ENCODE data around the gene HDAC6.
"Not testable (repeated sequence)": the region's sequence is repeated elsewhere in the genome, so short reads cannot be mapped to it uniquely, and the experiment has no call there.

HDAC6 gene

GRCh38 chrX:48789366-48790220, 12.3 kb upstream of the HDAC6 start:
- DNase-seq (ENCODE audit: low read depth): no peak

GRCh38 chrX:48790477-48790876, 11.4 kb upstream of the HDAC6 start:
- no peak for DNase-seq (ENCODE audit: low read depth)

GRCh38 chrX:48791063-48791820, 10.6 kb upstream of the HDAC6 start:
- no peak for DNase-seq (ENCODE audit: low read depth)

DNA sequence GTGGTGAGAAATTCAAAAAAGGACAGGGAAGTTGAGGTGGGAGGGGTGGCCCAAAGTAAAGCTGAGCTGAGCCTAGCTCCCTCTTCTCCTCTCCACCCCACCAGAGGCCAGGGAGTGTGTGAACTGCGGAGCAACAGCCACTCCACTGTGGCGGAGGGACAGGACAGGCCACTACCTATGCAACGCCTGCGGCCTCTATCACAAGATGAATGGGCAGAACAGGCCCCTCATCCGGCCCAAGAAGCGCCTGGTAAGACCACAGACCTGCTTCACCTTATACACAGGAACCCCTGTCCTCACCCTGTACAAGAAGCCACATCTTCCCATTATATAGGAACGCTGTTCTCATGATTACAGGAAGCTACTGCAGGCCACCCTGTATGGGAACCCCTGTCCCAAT, 9.6 kb upstream of the HDAC6 start:
- no peak for DNase-seq (ENCODE audit: low read depth)

DNA sequence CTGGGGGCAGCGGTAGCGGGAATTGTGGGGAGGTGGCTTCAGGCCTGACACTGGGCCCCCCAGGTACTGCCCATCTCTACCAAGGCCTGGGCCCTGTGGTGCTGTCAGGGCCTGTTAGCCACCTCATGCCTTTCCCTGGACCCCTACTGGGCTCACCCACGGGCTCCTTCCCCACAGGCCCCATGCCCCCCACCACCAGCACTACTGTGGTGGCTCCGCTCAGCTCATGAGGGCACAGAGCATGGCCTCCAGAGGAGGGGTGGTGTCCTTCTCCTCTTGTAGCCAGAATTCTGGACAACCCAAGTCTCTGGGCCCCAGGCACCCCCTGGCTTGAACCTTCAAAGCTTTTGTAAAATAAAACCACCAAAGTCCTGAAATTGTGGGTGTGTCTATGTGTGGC, 7.9 kb upstream of the HDAC6 start:
- DNase-seq (ENCODE audit: low read depth): no peak

DNA sequence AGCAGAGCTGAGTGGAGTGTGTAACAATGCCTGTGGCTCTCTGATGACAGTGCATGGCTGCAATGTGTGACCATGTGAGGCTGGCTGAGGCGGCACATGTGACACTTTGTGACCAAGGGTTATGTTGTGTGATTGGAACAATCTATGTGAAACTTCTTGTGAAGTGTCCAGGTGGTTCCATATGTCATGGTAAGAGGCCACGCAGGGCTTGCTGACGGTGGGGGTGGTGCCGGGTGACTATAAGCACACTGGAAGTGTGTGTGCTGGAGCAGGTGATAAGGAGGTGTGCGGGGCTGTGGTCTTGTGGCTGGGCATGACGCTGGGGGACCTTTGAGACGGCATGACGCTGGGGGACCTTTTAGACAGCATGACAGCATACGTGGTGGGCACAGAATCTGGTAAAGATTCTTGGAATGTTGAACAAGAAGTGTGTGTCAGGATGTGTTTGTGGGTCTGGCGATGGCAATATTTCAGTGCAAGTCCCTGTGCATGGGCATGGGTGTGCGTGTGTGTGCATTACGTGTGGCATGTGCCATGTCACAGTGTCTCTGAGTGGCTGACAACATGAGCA, 7.4 kb upstream of the HDAC6 start:
- no peak for DNase-seq (ENCODE audit: low read depth)

GRCh38 chrX:48794911-48795515, 6.9 kb upstream of the HDAC6 start:
- no peak for DNase-seq (ENCODE audit: low read depth)

DNA sequence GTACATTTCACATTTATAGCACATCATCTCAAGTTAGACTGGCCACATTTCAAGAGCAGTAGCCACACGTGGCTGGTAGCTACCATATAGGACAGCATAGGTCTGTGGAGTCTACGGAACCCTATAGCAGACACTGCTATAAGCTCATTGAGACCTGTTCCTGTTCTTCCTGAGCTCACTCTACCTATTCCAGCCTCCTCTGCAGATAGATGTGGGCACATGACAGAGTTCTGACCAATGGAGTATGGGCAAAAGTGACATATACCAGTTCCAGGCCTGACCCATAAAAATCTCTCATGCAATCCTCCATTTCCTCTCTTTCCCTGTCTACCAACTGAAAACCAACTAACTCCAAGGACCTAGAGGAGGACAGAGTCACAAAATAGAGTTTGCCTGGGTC, 3.5 kb upstream of the HDAC6 start:
- no peak for DNase-seq (ENCODE audit: low read depth)

DNA sequence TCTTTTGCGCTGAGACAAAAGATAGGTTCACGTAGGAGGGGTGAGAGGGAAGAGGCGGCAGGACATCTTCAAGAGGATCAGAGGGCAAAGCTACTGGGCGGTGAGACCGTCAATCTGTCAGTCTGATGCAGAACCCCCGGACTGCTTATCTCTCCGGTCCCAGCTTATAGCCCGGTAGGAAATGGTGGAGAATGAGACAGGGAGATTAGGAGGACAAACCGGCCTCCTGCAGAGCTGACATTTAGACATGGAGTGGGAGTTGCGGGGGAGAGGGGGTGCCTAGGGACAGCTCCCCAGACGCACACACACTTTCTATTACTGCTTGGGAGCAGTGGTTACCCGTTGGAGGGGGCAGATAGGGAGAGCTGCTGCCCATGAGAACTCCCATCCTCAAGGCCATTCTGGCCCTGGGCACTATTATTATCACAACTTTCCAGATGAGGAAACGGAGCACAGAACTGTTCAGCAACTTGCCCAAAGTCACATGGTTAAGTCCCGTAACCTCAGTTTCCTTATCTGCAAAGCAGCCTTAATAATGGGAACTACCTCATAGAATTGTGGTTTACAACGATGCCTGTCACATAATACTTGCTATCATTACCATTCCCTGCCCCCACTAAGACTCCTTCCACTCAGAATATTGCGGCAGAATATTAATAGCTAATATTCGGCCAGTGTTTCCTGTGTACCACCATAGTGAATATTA, 1.1 kb upstream of the HDAC6 start:
- no peak for DNase-seq (ENCODE audit: low read depth)

- peak; percentile 52 for DNase-seq (ENCODE audit: low read depth)
Measured at GRCh38 chrX:48802089-48802904, 430 bp downstream of the HDAC6 start.

GRCh38 chrX:48802905-48803200, 986 bp downstream of the HDAC6 start:
- no peak for DNase-seq (ENCODE audit: low read depth)

GRCh38 chrX:48806081-48806480, 4.2 kb downstream of the HDAC6 start:
- DNase-seq (ENCODE audit: low read depth): no peak

GRCh38 chrX:48813644-48814043, 11.8 kb downstream of the HDAC6 start:
- no peak for DNase-seq (ENCODE audit: low read depth)

DNA sequence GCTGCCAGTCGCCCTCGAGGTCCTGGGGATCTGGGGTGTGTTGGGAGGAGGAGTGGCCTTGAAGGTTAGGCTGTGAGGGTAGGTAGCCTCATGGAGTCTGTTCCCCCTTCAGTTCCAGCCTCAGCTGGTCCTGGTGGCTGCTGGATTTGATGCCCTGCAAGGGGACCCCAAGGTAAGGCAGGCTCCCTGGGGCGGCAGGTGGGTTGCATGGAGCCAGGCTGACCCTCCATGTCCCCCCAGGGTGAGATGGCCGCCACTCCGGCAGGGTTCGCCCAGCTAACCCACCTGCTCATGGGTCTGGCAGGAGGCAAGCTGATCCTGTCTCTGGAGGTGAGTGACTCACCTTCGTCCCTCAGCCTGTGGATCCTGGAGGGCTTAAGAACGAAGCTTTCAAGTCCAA, 12.9 kb downstream of the HDAC6 start:
- no peak for DNase-seq (ENCODE audit: low read depth)

- no peak for DNase-seq (ENCODE audit: low read depth)
Measured at GRCh38 chrX:48815266-48815665, 13.4 kb downstream of the HDAC6 start.

DNA sequence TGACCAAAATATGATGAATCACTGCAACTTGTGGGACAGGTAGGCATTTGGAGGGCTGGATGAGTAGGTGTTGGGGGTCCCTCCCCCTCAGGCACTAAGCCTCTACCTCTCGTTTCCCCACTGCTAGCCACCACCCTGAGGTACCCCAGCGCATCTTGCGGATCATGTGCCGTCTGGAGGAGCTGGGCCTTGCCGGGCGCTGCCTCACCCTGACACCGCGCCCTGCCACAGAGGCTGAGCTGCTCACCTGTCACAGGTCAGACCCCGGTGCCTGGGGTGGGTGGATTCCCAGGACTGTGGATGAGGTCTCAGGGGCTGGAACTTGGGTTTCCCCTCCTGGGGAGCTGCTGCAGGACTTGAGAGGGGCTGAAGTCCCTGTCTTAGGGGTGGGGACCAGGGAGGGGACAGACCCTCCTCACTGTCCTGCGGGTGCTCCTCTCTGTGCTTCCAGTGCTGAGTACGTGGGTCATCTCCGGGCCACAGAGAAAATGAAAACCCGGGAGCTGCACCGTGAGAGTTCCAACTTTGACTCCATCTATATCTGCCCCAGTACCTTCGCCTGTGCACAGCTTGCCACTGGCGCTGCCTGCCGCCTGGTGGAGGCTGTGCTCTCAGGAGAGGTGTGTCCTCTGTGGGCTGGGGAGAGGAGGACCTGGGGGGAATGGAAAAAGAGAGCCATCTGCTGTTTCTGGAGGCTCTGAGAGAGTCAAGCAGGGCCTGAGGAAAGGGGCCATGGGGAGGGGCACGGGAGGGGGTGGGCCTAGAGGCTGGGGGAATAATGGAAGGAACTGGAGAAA, 14.3 kb downstream of the HDAC6 start:
- DNase-seq (ENCODE audit: low read depth): no peak

GRCh38 chrX:48818098-48818497, 16.2 kb downstream of the HDAC6 start:
- no peak for DNase-seq (ENCODE audit: low read depth)

- no peak for DNase-seq (ENCODE audit: low read depth)
Measured at GRCh38 chrX:48818866-48819265, 17.0 kb downstream of the HDAC6 start.

DNA sequence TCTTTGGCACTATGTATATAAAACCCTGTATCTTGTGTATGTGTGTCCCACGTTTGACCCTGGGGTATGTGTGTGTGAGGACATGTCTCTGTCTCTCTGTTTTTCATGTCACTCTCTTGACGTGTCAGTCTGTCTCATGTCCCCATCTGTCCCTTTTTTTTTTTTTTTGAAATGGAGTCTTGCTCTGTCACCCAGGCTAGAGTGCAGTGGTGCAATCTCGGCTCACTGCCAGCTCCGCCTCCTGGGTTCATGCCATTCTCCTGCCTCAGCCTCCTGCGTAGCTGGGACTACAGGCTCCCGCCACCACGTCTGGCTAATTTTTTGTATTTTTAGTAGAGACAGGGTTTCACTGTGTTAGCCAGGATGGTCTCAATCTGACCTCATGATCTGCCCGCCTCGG, 17.5 kb downstream of the HDAC6 start:
- DNase-seq (ENCODE audit: low read depth): not testable (repeated sequence)

GRCh38 chrX:48823053-48823452, 21.2 kb downstream of the HDAC6 start:
- DNase-seq (ENCODE audit: low read depth): no peak

DNA sequence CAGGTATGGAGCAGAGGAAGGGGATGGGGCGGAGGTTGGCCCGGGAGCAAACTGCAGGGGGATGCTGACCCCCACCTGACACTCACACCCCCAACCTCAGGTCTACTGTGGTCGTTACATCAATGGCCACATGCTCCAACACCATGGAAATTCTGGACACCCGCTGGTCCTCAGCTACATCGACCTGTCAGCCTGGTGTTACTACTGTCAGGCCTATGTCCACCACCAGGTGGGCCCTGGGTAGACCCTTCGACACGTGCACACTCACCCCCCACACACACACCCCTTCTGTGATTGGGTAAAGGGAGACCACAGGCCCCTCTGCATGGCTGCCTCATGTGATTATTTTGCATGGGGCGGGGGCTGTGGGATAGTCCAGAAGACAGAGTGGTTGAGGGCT, 22.2 kb downstream of the HDAC6 start:
- no peak for DNase-seq (ENCODE audit: low read depth)
